Measurements from ENCODE around the gene NKD1. TPM values are rescaled to one million over a fixed set of nuclear protein-coding genes. Genes with fewer than 3 reads are reported as not detected.

The NKD1 gene
- total RNA-seq, 1 experiment from 2014 or later = 0.11 TPM

DNA sequence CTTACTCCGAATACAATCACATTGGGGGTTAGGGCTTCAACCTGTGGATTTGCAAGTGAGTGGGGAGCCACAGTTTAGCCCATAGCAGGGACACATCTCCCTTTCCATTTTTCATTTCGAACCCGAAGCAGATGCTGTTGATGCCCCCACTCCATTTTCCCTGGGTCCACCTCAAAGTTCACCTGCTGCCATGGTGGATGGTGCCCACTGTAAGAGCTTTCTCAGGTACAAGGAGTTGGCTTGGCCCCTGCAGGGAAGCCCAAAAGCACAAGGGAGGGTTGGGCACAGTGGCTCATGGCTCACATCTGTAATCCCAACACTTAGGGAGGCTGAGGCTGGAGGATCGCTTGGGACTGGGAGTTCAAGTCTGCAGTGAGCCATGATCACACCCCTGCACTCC is 81.1 kb downstream of the NKD1 start:
- DNase-seq (ENCODE audit: low read depth) = no peak

DNA sequence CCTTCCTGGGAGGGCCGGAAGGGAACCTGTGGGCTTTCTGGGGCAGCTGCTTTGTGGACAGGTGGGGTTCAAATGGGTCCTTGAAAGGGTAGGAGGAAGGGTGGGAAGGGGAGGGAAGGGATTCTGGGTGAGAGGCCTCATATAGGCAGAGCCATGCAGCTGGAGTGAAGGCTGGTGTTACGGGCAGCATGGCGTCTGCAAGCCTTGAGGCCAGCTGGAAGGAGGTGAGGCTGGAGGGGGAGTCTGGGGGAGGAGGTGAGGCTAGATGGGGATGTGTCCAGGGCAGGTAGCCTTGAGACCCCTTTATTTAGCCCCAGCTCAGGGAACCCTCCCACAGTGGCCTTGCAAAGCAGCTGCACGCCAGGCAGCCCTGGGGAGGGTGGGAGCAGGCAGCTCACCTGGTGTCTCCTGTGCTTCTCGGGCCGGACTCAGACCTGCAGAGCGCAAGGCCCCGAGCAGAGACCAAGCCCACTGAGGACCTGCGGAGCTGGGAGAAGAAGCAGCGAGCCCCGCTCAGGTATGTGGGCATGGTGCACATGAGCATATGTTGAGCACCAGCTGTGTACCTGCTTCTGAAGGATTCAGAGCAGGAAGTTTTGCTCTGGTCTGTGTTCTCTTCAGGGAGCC is 82.3 kb downstream of the NKD1 start:
- DNase-seq (ENCODE audit: low read depth) = no peak

DNA sequence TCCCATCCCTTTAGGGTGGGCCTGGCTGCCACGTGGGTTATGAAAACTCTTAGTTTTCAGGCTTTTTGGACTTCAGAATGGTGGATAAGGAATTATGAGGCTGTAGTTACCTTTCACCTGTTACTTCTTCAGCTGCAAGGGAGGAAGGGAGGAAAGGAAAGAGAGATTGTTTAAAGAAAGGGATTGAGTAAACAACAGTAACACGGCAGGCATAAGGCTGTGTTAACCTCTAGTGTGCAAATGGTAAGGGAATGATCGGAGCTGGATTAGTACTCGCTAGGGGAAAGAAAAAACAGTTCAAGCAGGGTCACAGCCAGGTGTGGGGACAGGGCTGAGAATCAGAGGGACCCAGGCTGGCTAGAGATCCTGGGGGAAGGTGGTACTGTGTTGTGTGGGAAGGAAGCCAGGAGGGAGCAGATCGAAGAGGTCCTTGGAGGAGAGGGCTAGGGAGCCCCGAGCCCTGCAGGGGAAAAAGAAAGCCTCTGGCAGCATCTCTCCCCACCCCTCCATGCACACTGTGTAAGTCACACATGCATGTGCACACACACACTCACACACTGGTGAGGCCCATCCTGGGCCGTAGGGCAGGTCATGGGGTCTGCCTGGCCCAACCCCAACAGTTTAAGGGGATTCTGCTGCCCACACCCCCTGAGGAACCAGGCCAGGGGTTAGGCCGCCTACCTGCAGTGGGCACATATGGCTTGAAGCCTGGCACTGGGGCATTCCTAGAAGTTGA is 83.2 kb downstream of the NKD1 start:
- no peak for DNase-seq (ENCODE audit: low read depth)

DNA sequence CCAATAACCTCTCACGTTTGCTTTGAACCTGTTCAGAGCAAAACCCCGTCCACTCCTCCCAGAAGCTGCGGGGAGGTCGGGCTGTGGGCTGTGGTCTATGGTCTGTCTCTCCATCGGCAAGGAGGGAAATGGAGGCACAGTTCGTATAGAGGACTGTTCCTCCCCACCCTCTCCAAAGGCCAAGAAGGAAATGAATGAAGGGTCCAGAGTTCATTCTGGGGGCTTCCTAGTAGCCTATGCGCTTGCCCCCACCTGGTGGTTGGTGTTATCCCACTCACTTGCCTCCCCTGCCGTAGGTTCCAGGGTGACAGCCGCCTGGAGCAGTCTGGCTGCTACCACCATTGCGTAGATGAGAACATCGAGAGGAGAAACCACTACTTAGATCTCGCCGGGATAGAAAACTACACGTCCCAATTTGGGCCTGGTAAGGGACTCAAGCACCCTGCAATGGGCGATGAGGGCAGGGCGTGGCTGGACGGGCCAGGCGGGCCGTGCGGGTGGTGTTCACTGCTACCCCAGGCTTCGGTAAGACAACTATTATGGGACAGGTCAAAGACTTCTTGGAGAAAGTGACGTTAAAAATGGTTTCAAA is 83.9 kb downstream of the NKD1 start:
- DNase-seq (ENCODE audit: low read depth) = no peak

DNA sequence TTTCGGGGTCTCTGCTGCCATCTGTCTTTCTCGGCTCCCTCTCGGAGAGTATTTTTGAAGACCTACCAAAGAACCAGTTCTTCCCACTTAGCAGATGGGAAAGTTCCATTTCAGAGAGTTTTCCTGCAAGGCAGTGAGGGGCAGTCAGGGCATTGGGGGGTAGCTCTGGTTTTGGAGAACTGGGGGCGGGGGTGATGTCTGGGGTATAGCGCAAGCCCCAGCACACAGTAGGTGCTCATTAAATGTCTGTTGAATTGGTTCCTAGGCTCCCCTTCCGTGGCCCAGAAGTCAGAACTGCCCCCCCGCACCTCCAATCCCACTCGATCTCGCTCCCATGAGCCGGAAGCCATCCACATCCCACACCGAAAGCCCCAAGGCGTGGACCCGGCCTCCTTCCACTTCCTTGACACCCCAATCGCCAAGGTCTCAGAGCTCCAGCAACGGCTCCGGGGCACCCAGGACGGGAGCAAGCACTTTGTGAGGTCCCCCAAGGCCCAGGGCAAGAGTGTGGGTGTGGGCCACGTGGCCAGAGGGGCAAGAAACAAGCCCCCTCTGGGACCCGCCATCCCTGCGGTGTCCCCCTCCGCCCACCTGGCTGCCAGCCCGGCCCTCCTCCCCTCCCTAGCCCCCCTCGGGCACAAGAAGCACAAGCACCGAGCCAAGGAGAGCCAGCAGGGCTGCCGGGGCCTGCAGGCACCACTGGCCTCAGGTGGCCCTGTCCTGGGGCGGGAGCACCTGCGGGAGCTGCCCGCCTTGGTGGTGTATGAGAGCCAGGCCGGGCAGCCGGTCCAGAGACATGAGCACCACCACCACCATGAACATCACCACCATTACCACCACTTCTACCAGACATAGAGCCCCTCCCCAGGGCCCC is 85.0 kb downstream of the NKD1 start:
- DNase-seq (ENCODE audit: low read depth) = no peak

DNA sequence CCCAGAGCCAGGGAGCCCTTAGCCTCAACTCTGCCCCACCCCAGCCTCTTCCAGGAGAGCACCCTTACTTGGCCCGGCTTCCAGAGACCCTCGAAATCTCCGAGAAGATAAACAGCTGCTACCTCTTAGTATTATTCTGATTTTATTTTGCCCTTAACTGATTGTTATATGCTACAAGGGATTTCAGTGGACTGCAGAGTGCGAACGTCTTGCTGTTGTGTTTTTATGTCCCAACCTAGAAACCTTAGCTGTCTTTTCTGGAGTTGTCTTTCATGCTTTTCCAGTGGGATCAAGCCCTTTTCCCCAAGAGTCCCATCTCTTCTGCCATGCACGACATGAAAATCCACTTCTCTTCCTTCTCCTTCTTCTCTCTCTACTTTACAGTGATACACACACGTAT is 85.9 kb downstream of the NKD1 start:
- no peak for DNase-seq (ENCODE audit: low read depth)

DNA sequence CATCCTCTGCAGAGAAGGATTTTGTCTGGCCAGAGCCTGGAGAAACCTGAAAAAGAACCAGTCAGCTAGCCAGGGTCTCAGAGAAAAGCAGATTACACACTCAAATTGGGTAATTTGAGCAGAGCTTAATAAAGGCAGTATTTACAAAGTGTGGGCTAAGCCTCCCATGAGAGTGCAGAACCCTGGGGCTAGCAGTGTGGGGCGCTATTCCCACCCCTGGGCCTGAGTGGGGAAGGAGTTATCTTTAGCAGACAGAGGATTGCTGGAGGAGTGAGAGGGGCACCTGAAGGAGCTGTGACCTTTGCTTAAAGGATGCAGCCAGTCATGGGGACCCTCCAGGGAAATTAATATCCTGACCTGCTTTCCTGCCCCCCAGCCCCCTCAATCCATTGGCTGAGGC is 86.8 kb downstream of the NKD1 start:
- DNase-seq (ENCODE audit: low read depth) = no peak

DNA sequence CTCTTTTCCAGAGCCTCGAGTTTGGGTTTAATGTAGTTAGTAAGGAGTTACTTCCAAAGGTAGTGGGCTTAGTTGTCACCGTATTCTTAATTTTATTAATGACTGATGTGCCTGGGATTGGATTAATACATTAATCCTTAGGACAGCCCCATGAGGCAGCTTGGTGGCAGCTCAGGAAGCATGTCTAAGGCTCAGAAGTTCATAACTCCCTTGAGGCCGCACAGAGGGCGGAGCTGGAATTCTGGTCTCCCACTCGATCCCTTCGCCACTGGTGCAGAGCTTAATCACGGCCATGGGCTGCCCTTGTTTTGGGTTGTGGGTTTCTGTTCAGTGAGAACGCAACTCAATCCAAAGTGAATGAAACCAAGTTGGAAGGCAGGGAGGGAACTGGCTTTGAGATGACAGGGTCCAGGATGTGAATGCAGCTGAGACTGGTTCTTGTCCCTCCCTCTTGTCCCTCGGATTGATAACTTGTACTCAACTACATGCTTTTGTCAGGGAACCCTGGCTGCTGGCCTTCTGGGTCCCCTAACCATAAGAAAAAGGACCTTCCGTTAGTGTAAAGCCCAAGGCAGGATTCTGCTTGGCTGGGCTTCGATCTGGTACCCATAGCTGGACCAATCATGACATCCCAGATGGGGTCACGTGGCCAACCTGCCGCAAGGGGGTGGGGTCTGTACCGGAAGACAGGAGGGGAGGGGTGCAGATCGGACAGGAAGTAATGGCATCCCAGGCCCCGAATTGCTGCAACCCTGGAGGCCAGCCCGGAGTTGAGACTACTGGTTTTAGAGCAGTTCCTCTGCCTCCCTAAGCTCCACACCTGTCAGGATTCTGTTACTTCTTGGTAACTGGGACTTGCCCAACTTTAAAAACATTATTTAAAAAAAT is 87.6 kb downstream of the NKD1 start:
- peak; percentile 19 for DNase-seq (ENCODE audit: low read depth)

DNA sequence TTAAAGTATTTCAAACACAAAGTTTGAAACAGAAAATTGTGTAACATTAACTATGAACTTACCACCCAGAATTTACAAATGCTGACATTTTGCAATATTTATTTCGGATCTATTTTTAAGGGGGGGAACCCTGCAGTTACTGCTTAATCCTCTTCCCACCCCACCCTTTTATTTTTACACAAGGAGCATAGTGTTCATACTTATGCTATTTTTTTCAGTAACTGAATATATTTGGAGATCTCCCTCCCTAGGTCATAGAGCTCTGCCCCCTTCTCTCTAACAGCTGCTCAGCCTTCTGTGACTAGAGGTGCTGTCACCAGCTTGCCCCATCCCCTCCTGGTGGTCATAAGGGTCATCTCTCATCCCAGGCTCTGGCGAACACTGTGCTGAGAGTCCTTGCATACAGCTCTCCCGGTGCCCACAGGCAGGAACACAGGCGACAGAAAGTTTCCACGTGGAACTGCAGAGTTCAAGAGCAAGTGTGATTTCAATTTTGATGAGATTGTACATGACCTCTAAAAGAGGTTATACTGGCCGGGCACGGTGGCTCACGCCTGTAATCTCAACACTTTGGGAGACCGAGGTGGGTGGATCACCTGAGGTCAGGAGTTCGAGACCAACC is 88.7 kb downstream of the NKD1 start:
- no peak for DNase-seq (ENCODE audit: low read depth)

DNA sequence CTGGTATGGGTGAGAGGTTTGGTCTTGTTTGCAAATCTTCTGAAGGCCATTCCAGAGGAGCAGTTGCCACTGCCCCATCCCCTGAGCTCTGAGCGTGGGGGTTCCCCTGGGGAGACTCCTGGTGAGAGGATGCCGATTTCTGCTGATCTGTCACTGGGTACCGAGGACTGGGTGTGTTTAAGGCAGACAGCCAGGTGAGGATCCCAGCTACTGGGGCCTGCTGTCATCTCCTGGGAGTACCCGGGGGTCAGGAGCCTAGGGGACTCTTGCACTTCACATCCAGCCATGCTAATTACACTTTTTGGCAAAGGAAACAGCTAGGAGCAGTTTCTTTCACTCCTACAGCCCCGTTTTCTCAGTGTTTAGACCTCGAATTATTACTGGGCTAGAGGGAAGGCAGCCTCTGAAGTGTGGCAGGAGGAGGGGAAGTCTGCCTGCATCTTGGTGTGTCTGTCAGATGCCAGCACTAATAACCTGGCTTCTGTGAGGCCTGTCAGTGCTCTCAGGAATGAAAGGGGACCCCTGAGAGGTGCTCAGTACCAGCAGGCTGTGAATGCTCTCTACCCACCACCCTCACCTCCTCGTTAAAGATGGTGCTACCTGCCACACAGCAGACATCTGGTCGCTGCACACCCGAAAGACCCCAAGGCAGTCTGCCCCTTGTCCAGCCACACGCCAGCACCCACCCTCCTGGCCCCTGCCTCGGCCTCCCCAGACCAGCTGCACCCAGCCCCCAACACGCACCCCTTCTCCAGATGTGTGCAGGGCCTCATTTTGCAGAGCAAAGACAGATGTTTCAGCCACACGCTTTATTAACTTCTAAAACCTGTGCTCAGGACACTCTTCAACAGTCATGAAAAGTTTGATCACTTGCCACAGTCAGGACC is 89.8 kb downstream of the NKD1 start:
- DNase-seq (ENCODE audit: low read depth) = no peak

DNA sequence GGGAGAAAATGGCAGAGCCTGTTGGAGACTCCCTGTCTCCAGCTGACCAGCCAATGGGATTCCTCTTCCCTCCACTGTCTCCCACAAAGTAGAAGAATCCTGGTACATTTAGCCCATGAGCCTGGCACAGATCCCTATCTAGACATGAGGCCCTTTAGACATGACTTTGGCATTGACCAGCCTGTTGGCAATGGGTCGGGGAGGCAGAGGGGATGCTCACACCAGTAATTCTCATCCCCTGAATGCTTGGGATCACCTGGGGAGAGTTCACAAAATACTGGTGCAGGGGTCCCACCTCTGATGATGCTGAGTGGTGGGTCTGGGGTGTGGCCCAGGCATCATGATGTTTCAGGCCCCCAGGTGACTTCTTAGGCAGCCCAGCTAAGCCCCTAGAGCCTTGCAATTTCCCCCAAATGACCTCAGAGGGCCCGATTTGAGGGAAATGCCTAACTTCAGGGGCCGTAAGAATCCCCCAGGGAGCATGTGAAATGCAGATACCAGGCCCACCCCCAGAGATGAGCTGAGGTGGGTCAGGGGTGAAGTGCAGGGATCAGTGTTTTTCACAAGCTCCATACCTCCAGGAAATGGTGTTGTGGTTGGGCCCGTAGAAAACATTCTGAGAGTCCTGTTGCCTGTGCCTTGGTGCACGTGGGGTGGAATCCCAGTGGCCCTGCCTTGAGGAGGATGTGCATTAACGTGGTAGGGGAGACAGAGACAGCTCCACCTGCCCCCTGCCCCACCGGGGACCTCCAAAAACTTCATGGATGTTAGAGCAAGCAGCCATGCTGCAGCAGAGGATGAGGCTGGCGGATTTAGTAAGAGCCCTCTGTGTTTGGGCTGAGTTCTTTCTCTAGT is 90.8 kb downstream of the NKD1 start:
- DNase-seq (ENCODE audit: low read depth) = no peak

DNA sequence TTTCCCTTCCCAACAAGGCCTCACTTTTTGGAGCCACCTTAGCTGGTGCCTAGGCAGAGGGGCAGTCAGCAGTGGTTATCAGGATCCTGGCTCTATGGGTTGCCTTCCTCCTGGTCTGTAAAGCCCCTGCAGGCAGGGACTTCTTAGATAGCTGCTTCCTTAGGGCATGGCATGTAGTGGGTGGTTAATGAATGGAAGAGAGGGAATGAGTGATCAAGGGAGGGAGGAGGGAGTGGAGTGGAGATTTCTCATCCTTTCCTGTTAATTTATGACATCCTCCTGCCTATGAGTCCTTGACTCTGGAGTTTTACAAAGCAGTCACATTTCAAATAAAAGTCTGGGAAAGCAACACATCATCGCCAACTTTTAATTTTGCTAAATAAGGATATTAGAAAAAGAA is 92.2 kb downstream of the NKD1 start:
- DNase-seq (ENCODE audit: low read depth) = no peak

DNA sequence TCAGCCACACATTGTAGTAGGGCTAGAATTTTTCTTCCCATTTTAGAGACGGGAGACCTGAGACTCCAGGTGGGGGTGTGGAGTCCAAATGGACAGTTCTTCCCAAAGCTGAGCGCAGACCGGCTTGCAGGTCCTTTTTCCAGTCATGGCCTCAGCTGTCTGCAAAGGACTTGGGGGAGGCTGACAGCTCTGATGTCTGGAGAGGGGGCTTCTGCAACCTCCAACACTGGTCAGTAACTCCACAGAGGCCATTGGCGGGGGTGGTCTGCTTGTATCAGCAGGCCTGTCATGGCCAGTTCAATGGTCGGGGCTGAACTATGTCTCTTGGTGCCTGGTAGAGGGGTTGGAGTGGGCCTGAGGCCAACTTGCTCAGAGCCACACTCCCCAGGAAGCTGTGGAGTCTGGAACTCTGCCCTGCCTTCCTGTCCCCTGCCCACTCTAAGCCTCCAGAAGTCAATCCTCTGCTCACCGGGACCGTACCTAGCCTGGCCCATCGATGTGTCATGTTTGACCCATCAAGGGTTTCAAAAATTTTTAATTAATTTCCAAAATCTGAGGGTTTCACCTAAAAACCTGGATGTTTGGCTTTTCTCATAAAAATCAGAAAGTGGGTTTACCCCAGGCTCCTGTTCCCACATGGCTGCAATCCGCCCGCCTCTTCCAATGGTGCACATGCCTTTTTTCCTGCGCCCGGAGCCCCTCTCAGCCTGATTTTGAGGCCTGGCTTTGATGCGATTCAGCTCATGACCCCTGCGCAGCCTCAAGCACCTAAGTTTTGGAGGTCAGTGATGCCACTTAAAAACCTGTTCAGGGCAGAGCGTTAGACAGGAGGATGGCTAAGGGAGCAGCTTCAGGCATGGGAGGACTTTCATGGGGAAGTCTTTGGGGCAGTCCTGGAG is 93.0 kb downstream of the NKD1 start:
- DNase-seq (ENCODE audit: low read depth) = no peak

DNA sequence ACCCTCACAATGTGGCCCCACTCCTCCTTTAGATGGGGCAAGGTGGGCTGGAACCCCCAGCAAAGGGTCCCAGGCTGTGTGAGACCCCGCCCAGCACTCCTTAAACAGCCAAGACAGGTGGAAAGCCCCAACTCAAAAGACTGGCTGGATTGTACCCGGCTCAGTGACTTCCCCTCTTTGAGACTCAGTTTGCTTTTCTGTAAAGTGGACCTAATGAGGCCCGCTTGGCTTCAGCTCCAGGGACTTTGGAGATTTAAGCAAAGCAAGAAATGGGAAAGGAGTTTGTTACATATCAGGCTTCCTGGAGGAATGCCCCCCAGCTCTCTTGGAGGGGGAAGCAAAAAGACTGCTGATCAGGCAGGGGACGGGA is 93.6 kb downstream of the NKD1 start:
- no peak for DNase-seq (ENCODE audit: low read depth)

DNA sequence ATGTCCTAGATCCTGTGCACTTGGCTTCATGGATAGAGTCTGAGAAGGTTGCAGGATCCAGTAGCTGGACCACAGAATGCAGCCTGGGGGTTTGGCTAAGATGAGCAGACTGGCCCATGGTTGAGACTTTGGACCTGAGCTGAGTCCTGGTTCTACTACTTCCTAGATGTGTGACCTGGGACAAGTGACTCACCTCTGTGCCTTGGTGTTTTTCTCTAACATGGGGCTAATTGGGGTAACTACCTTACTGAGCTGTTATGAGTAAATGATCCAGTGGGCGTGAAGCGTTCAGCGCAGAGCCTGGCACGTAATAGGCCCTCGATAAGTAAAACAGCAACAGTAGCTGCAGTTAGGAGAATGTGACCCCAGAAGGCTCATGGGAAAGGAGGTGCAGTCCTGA is 94.2 kb downstream of the NKD1 start:
- no peak for DNase-seq (ENCODE audit: low read depth)

DNA sequence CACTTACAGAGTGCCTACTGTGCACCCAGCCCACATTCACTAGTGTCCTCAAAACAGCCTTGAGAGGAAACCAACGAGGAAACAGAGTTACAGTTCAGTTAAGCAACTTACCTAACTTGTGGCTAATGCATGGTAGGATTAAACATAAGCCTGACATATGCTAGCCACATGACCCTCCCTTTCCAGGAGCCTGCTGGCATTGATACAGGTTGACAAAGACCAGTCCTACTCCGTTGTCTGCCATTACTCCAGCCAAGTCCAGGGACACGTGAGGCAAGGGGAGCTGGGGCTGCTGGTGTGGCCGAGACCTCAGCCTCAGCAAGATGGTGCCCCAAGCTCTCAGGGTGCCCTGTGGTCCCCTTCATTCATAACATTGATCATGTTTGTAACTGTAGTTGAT is 95.0 kb downstream of the NKD1 start:
- DNase-seq (ENCODE audit: low read depth) = no peak

DNA sequence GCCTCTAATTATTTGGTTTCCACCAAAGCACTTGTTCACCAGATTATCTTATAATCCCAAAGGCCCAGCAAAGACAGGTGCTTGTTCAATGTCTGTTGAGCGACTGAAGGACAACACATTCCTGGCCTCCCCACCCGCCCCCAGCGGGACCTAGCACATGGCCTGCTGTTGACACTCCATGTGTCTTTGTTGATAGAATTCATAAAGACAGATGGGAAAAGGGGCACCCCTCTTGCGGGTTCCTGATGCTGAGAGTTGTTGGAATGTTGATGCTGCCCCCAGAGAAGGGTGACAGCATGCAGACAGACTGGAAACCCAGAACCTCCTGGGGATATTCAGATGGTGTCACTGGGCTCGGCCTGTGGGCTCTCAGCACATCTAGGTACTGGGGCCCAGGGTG is 96.0 kb downstream of the NKD1 start:
- no peak for DNase-seq (ENCODE audit: low read depth)

DNA sequence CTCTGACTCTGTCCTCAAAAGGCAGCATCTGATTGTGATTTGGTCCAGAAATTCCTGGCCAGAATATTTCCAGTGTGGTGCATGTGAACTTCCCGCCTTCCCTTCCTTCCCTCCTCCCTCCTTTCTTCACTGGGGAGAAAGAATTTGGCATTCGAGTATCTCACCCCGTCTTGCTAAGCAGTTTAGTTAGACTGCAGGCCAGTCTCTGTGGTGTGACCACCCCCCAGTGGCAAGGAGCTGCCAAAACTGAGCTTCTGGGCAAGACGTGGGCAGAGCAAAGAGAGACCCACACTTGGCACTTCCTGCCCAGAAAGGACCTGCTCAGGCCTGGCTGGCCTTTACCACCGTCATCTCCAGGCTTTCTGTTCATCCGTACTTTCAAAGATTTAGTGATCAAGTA is 96.5 kb downstream of the NKD1 start:
- peak; percentile 35 for DNase-seq (ENCODE audit: low read depth)
